GM12875 (cell line): Measurements from ENCODE around the gene ATG2B.

Experiments
- H3K4me3 ChIP-seq: one replicate; pipeline ENCODE4 v1.5.1; 2011; ENCODE audit warnings: low read depth, low read length, control low read depth
- CTCF ChIP-seq: IDR thresholded peaks from 2 replicates; pipeline ENCODE4 v1.5.1; 2011; ENCODE audit warnings: low read depth, mild to moderate bottlenecking, control low read depth, inconsistent platforms, low read length, moderate library complexity, borderline replicate concordance; ENCODE audit not compliant: insufficient read depth

ATG2B gene

DNA sequence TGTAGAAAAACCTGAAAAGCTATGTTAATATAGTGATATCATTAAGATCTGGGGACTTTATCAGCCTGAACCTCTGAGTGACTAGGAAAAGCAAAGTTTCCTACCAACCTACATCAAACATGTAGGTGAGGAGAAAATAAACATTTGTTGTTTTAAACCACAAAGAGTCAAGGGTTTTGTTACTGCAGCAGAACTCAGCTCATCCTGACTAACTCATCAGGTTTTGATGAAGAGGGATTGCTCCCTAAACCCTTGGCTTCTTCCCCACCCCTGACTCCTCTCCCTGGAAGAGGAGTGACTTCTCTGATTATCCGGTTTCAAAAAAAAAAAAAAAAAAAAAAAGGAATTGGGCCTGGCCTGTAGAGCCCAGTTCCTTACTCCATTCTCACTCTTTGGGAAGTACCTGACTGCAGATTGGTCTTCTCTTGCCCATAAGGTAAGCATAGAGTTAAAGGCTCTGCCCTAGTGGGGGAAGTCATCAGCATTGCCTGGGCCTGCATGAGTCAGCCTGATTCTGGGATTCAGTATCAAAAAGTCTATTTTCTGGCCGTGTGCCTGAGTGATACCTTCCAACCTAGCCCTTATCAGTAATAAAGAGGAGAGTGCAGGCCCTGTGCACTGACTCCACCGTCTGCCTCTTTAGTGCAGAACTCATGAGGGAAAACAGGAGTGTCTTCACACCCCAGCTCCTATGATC, 90.2 kb downstream of the ATG2B start:
- no peak overlapping the region for H3K4me3 ChIP-seq
- TF ChIP-seq CTCF: no peak

- no peak overlapping the region for H3K4me3 ChIP-seq
- TF ChIP-seq CTCF: no peak
Observed at GRCh38 chr14:96271421-96271762, 91.7 kb downstream of the ATG2B start.

- no peak overlapping the region for H3K4me3 ChIP-seq
- no peak for TF ChIP-seq CTCF
Observed at GRCh38 chr14:96270565-96271420, 92.3 kb downstream of the ATG2B start.

DNA sequence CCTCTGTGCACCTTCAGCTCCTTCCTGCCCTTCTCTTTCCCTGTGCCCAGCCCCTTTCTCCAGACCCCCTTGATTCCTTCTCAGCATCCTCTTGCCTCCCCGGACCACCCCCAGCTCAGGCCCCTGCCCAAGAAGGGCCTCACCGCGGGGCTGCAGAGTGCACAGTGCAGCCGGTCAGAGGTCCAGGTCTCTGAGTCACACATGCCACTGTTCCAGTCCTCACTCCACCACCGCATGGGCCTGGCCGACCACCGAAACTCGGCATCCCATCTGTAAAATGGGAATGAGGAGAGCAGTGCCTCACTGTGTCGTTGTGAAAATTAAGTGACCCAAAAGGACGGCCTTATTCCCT, 93.8 kb downstream of the ATG2B start:
- H3K4me3 ChIP-seq: no peak overlapping the region
- no peak for TF ChIP-seq CTCF

GRCh38 chr14:96268431-96269358, 94.4 kb downstream of the ATG2B start:
- no peak for TF ChIP-seq CTCF
- H3K4me3 ChIP-seq: no peak overlapping the region

GRCh38 chr14:96267916-96268315, 95.2 kb downstream of the ATG2B start:
- TF ChIP-seq CTCF: no peak
- H3K4me3 ChIP-seq: no peak overlapping the region

GRCh38 chr14:96267336-96267735, 95.8 kb downstream of the ATG2B start:
- no peak for TF ChIP-seq CTCF
- H3K4me3 ChIP-seq: no peak overlapping the region
